Naive thymus-derived CD8-positive, alpha-beta T cell (primary cell): ENCODE results near the gene CRKL. TPM values are rescaled to one million over a fixed set of nuclear protein-coding genes. Genes with fewer than 3 reads are reported as not detected.

Experiments used
- ATAC-seq, 2 donors: fragments of 150-1000 bp; cut with Tn5 transposase in 1 of 2; sonication (Bioruptor Pico), chemical (Tn5 transposase) in 1 of 2; 1 replicate in 1 of 2; 2 replicates in 1 of 2; pipeline ENCODE4 v1.10.0; 2021; ENCODE audit warnings: mild to moderate bottlenecking in 2 of 2, moderate library complexity in 2 of 2
- POLR2A ChIA-PET: fragments of 350-600 bp; sonication (Branson Sonifier 250); formaldehyde crosslinking; loops from one replicate; lab custom pipeline; 2021; ENCODE audit warnings: antibody characterized with exemption; lab: Charles Lee
- DNase-seq, 10 donors: peaks; one replicate each; pipeline versions ENCODE4 v3.0.0 to v3.0.0-alpha.2; 2020 to 2022
- H3K27ac Mint-ChIP-seq, 10 donors: one replicate each; pipeline ENCODE4 v1.8.0; 2020 to 2022; ENCODE audit warnings: mild to moderate bottlenecking in 10 of 10, mixed read lengths in 10 of 10, moderate library complexity in 4 of 10, inconsistent platforms in 1 of 10
- H3K27me3 Mint-ChIP-seq, 5 donors: one replicate each; pipeline ENCODE4 v1.8.0; 2021 to 2022; ENCODE audit warnings: mixed read lengths in 5 of 5
- H3K36me3 Mint-ChIP-seq, 3 donors: one replicate each; pipeline ENCODE4 v1.8.0; 2020 to 2022; ENCODE audit warnings: mixed read lengths in 3 of 3, mild to moderate bottlenecking in 2 of 3, inconsistent platforms in 1 of 3
- H3K4me1 Mint-ChIP-seq, 4 donors: one replicate each; pipeline ENCODE4 v1.8.0; 2021 to 2022; ENCODE audit warnings: mixed read lengths in 4 of 4
- H3K4me3 Mint-ChIP-seq, 10 donors: one replicate each; pipeline ENCODE4 v1.8.0; 2020 to 2022; ENCODE audit warnings: mild to moderate bottlenecking in 10 of 10, mixed read lengths in 10 of 10, moderate library complexity in 6 of 10, inconsistent platforms in 1 of 10
- H3K9me3 Mint-ChIP-seq, 9 donors: one replicate each; pipeline ENCODE4 v1.8.0; 2020 to 2022; ENCODE audit warnings: mixed read lengths in 9 of 9, mild to moderate bottlenecking in 3 of 9, inconsistent platforms in 1 of 9, moderate library complexity in 1 of 9
- polyA plus RNA-seq, 3 donors: library from polyadenylated mRNA; unstranded; fragments of 300-500 nt; fragmentation: Illumina TruSeq; gene quantifications; one replicate each; pipeline ENCODE4 v1.2.3, GENCODE V29; 2021
- total RNA-seq, 8 experiments: library from RNA in 2 of 8; stranded (reverse) in 2 of 8; gene quantifications; one replicate each; pipeline ENCODE4 v1.2.3 and lab custom pipeline; 2021 to 2026

The CRKL gene
- total and polyA plus RNA-seq, 5 experiments from 2014 or later: 39.0 to 79.0 (median 53.8) TPM

DNA sequence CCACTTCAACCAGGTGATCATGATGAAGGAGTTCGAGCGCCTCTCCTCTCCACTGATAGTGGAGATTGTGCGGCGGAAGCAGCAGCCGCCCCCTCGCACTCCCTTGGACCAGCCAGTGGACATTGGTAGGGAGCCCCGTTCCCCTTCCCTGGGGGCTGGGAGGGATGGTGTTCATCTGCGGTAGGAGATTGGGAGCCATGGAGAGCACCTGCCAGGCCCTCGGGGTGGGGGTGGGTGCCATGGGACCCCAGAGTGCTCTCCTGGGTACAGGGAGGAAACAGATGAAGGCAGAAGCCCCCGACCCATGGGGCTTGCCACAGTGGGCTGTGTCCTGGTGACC, 77.7 kb downstream of the CRKL start:
- DNase-seq (no peak), ATAC-seq (no peak)
- Mint-ChIP-seq H3K27ac (peak overlapping the region in 2 of 10 donors; percentile 34 to 40), H3K4me1 (peaks cover 7 to 18% (median 11%) of the 10 kb centered on the region in 4 donors), H3K4me3 (no peak overlapping the region), H3K36me3 (peaks cover 0 to 24% (median 2%) of the 10 kb centered on the region in 3 donors), H3K9me3 (no peaks in the 10 kb centered on the region), H3K27me3 (no peaks in the 10 kb centered on the region)
- POLR2A ChIA-PET: interaction anchor here (1.6 kb wide), 1 partner anchor 7 kb away, joined by 5 read pairs; the partner anchor contains the start of gene THAP7

DNA sequence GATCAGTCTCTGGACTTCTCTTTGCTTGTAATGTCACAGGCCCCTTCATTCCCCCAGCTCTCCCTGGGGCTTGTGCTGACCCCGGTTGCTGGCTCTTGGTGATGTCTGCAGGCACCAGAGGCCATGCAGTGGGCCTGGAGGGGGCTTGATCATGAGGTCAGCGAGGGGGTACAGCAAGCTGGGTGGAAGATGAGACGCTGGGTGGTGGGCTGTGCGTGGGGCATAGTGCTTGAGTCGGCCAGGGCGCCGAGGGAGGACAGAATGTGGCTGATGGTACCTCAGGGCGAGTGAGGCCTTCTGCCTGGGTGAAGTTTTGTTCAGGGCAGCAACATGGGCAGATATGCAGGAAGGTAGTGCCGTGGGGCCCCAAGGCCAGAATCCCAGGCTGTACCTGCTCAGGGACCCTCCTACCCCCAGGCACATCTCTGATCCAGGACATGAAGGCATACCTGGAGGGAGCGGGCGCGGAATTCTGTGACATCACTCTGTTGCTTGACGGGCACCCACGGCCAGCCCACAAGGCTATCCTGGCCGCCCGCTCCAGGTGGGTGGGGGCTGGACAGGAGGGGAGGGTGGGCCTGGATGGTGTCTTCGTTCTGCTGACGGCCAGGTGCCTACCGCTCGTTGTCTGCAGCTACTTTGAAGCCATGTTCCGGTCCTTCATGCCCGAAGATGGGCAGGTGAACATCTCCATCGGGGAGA, 78.3 kb downstream of the CRKL start:
- POLR2A ChIA-PET: no interaction called here
- H3K36me3 Mint-ChIP-seq: peaks cover 0 to 26% (median 0%) of the 10 kb centered on the region in 3 donors
- ATAC-seq: no peak
- H3K9me3 Mint-ChIP-seq: no peaks in the 10 kb centered on the region
- peak overlapping the region in 2 of 10 donors; percentile 29 to 34 for H3K27ac Mint-ChIP-seq
- no peaks in the 10 kb centered on the region for H3K27me3 Mint-ChIP-seq
- peak in 1 of 10 donors; percentile 59 for DNase-seq
- peaks cover 8 to 20% (median 15%) of the 10 kb centered on the region in 4 donors for H3K4me1 Mint-ChIP-seq
- H3K4me3 Mint-ChIP-seq: no peak overlapping the region

DNA sequence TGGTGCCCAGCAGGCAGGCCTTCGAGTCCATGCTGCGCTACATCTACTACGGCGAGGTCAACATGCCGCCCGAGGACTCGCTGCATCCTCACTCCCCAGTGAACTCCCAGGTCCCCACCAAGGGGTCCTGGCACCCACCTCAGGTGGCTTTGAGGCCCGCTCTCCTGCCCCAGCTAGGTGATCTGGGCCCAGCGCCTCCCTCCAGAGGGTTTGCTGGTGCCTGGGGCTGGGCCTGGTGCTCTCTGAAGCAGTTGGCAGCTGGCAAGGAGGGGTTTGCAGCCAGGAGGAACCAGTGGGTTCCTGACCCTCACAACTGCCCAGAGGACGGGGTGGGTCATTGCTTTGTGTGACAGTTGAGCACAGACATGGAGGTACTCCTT, 78.8 kb downstream of the CRKL start:
- H3K4me1 Mint-ChIP-seq: peaks cover 8 to 24% (median 20%) of the 10 kb centered on the region in 4 donors
- POLR2A ChIA-PET: interaction anchor here (0.6 to 1.0 kb wide), 4 partner anchors 10 to 656 kb away, joined by 3 to 4 read pairs (median 3); partner anchors contain the start of gene LZTR1

DNA sequence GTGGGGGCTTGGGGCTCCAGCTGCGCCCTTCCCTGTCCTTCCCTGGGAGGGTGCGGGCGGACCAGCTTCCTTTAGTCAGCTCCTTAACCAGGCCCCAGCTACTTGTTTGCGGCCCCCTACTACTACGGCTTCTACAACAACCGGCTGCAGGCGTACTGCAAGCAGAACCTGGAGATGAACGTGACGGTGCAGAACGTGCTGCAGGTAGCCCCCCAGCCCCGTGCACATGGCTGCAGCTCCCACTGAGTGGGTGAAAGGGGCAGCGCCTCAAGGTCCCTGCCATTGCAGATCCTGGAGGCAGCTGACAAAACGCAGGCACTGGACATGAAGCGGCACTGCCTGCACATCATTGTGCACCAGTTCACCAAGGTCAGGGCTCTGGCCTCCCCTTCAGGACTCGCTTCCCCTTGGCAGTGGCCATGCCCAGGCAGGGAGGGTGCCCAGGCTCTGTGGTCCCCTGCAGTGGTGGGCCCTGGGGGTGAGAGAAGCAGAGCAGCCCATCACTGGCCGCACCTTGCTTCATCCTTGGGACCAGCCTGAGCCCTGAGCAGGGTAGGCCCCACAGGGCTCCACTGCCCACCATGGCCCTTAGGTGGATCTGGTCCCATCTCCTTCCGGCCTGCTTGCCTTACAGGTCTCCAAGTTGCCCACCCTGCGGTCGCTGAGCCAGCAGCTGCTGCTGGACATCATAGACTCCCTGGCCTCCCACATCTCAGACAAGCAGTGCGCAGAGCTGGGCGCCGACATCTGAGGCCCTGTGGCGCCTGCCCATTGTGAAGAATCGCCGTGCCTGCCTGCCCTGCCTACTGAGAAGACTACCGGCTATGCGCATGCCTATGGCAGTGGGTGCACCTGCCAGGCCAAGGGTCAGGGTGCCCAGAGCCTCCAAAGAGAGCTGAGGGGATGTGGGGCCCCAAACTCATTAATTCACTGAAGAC, 79.7 kb downstream of the CRKL start:
- no peaks in the 10 kb centered on the region for H3K27me3 Mint-ChIP-seq
- peak overlapping the region in 7 of 10 donors; percentile 4 to 91 (median 48) for H3K27ac Mint-ChIP-seq
- no peak for ATAC-seq
- DNase-seq: no peak
- peak overlapping the region in 1 of 10 donors; percentile 6 for H3K4me3 Mint-ChIP-seq
- no peaks in the 10 kb centered on the region for H3K9me3 Mint-ChIP-seq
- H3K4me1 Mint-ChIP-seq: peaks cover 9 to 32% (median 26%) of the 10 kb centered on the region in 4 donors
- POLR2A ChIA-PET: interaction anchor here (0.6 to 1.4 kb wide), 5 partner anchors 11 to 655 kb away, joined by 3 to 5 read pairs (median 3); partner anchors contain the start of gene LZTR1
- peaks cover 0 to 22% (median 0%) of the 10 kb centered on the region in 3 donors for H3K36me3 Mint-ChIP-seq

More for the DNA sequence above, 78.8 kb downstream of the CRKL start:
- H3K27ac Mint-ChIP-seq: peak overlapping the region in 4 of 10 donors; percentile 29 to 77 (median 52)
- no peak overlapping the region for H3K4me3 Mint-ChIP-seq
- H3K27me3 Mint-ChIP-seq: no peaks in the 10 kb centered on the region
- H3K9me3 Mint-ChIP-seq: no peaks in the 10 kb centered on the region
- ATAC-seq (no peak), DNase-seq (no peak)
- H3K36me3 Mint-ChIP-seq: peaks cover 0 to 23% (median 0%) of the 10 kb centered on the region in 3 donors

DNA sequence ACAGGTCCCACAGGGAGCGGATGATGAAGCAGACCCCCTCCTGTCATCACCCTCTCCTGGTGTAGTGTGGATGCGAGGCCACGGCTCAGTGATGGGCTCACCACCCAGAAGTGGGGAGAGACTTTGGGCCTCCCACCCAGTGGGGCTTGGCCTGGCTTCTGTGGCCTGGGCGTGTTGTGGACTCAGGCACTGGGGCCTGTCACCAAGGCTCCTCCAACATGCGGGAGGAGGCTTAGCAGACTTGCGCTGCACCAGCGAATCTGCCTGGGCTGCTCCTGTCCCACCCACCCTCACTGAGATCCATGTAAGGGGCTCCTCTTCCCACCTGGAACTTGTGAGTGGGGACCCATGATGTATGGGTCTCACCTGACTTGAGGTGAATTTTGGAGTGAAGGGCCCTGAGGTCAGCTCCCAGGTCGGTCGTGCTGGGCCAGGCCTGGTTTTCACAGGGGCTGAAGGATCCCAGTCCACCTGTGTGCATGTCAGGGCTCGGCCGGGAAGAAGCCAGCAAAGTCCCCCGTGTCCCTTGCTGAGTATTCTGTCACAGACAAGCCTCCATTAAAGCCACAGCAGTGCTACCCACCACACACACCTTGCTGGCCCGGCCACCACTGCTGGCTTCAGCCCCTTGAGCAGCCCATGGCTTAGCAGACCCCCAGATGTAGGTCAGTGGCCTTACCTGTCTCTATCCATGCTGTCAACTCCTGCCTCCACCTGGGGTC, 80.5 kb downstream of the CRKL start:
- Mint-ChIP-seq H3K4me1 (peaks cover 11 to 37% (median 28%) of the 10 kb centered on the region in 4 donors), H3K27ac (peak overlapping the region in 6 of 10 donors; percentile 4 to 91 (median 49)), H3K4me3 (no peak overlapping the region), H3K36me3 (peaks cover 0 to 19% (median 0%) of the 10 kb centered on the region in 3 donors), H3K9me3 (no peaks in the 10 kb centered on the region), H3K27me3 (no peaks in the 10 kb centered on the region)
- ATAC-seq (no peak), DNase-seq (no peak)
- POLR2A ChIA-PET: interaction anchor here (1.4 kb wide), 1 partner anchor 13 kb away, joined by 5 read pairs; no protein-coding TSS in a partner anchor

DNA sequence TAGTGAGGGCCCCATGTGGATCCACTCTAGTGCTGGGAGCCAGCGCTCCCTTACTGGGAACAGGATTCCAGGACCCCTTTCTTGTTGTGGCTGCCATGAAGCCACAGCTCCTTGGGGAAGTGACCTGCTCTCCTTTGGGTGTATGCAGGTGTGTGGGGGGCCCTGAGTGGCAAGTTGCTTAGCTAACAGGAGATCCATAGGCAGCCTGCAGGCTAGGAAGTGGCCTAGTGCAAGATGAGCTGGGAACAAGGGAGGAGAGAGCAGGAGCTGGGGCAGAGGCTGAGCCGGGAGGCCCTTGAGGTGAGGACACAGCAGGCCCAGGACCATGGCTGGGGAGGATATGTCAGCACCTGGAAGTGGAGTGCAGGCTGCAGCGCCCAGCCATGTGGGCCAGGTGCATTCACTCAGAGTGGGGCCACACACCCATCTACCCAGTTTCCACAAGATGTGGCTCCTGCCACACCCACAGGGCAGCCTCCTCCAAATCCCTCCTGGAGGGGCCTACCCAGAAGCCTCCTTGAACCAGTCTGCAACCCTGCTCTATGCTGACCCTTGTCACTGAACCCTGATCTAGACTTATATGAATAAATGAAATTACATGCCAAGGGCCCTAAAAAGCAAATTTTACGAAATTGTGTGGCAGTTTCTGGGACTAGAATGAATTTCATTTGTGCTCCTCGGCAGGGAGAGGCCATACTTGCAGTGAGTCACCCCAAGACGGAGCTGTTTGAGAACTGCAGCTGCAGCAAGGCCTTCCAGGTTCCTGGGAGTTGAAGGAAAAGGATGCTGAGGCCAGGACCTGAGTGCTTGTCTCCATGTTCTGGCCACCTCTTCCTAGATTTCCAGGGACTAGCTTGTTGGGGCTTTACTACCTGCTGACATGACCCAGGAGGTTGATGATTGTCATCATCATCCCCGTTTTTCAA, 81.5 kb downstream of the CRKL start:
- DNase-seq: no peak
- Mint-ChIP-seq H3K27me3 (no peaks in the 10 kb centered on the region), H3K4me1 (peaks cover 18 to 47% (median 37%) of the 10 kb centered on the region in 4 donors), H3K4me3 (peak overlapping the region in 3 of 10 donors; percentile 18 to 48 (median 29)), H3K36me3 (peaks cover 0 to 19% (median 0%) of the 10 kb centered on the region in 3 donors), H3K9me3 (no peaks in the 10 kb centered on the region), H3K27ac (peak overlapping the region in 9 of 10 donors; percentile 25 to 92 (median 73))
- POLR2A ChIA-PET: interaction anchor here (0.8 to 7.0 kb wide), 4 partner anchors 8 to 17 kb away, joined by 3 to 78 read pairs (median 10); partner anchors contain the start of gene LZTR1
- no peak for ATAC-seq

DNA sequence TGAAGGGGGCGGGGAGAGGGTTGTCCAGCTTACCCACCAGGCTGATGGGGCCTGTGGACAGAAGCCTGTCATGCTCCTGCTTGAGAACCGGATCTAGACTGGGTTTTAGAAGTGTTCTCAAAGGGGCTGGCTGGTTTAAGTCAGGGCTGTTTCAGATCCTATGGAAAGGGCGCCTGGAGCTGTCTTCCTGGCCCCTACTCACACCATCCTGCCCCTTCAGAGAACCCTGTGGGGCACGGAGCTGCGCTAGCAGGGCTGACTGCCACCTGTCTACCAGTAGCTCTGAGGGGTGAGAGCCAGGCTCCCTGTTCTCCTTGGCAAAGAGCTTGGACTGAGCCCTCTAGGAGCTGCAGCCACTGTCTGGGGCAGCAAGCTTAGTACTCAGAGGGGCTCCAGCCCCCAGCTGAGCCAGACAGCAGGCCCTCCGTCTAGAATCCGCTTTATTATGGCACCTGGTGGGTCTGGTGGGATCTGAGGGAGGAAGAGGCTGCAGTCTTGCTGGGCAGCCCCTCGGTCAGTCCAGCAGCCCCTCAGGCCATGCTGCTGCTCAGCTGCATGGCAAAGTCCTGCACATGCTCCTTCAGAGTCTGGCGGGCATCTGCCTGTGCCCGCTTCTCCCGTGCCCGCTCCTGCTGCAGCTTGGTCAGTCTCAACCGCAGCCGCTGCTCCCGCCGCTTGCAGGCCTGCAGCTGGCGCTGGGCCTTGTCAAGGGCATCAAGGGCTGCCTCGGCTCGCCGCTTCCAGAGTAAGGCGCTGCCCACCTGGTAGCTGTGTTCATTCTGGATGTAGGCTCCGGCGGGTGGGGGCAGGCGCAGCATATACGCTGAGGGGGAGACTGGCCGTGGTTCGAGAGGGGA, 82.4 kb downstream of the CRKL start:
- DNase-seq (peak in 1 of 10 donors; percentile 49), ATAC-seq (no peak)
- peak overlapping the region in 8 of 10 donors; percentile 6 to 100 (median 99) for H3K27ac Mint-ChIP-seq
- POLR2A ChIA-PET: interaction anchor here (0.7 to 7.0 kb wide), 6 partner anchors 9 to 22 kb away, joined by 3 to 78 read pairs (median 3); partner anchors contain the start of genes LZTR1 and P2RX6
- peaks cover 0 to 19% (median 0%) of the 10 kb centered on the region in 3 donors for H3K36me3 Mint-ChIP-seq
- H3K4me3 Mint-ChIP-seq: peak overlapping the region; percentile 34 to 98 (median 96)
- H3K27me3 Mint-ChIP-seq: no peaks in the 10 kb centered on the region
- no peaks in the 10 kb centered on the region for H3K9me3 Mint-ChIP-seq
- peaks cover 18 to 49% (median 43%) of the 10 kb centered on the region in 4 donors for H3K4me1 Mint-ChIP-seq

DNA sequence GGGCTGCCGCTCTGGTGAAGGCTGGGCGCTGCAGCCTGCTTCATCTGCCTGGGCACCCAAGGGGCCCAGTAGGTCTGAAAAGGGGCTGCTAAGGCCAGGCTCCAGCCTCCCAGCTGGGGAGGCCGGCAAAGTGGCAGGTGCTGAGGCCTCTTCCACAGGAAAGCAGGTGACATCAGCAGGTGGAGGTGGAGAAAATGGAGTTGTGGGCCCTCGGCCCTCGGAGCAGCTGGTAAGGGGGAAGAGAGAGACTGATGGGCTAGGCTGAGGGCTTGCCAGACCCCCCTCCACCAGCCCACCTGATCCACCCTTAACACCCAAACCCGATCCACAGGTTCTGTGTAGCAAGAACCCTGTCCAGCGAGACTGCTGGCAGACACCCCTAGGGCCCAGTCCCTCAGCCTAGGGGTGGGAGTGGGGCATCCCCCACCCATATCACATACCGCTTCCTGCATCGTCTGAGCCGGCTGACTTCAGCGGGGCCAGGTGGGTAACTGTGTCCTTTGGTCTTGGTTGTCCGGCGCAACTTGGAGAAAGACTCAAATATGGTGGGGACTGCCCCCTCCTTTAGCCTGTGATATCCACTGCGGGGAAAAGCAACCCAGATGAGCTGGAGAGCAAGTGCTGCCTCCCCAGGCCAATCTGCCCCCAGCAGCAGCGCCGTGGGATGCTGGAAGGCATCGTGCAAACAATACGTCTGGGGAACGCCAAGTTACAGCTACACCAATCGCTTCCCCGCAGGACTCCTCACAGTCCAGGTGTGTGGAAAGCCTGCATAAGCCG, 83.2 kb downstream of the CRKL start:
- Mint-ChIP-seq H3K9me3 (no peaks in the 10 kb centered on the region), H3K4me3 (peak overlapping the region; percentile 94 to 98 (median 98)), H3K36me3 (peaks cover 0 to 16% (median 0%) of the 10 kb centered on the region in 3 donors), H3K4me1 (peaks cover 18 to 49% (median 43%) of the 10 kb centered on the region in 4 donors), H3K27ac (peak overlapping the region; percentile 98 to 100 (median 99)), H3K27me3 (no peaks in the 10 kb centered on the region)
- POLR2A ChIA-PET: interaction anchor here (0.7 to 7.0 kb wide), 9 partner anchors 10 to 884 kb away, joined by 3 to 78 read pairs (median 3); partner anchors contain the start of genes LRRC74B, LZTR1 and TRMT2A
- DNase-seq (peak in 1 of 10 donors; percentile 62), ATAC-seq (no peak)

DNA sequence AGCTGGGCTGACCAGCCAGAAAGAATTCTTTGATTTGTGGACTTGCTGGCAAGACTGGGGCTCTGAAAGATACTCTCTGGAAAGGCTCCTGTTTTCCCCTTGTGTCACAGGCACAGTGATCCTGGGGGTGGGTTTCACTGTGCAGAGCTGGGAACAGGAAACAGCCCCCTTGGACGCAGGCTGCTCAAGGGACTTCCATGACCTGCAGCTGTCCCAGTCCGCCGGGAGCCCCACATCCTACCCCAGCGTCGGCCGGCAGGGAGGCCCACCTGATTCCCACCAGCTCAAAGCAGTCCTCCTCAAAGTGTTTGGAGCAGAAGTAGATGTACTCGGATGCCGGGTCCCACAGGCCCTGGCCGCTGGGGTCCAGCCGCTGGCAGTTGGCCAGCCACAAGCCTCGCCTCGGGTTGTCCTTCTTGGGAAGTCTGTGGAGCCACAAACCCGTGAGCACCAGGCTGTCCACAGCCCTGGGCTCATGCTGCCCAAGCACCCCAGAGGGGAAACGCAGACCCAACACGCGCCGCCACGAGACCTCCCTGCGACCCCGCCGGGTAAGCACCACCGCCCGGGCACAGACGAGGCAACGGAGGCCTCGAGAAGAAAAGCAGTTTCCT, 83.9 kb downstream of the CRKL start:
- H3K27ac Mint-ChIP-seq: peak overlapping the region; percentile 98 to 100 (median 99)
- peak in 1 of 10 donors; percentile 65 for DNase-seq
- peak overlapping the region; percentile 94 to 98 (median 98) for H3K4me3 Mint-ChIP-seq
- POLR2A ChIA-PET: interaction anchor here (0.7 to 7.0 kb wide), 9 partner anchors 11 to 884 kb away, joined by 3 to 78 read pairs (median 3); partner anchors contain the start of genes LRRC74B, LZTR1 and TRMT2A
- peaks cover 18 to 49% (median 43%) of the 10 kb centered on the region in 4 donors for H3K4me1 Mint-ChIP-seq
- peaks cover 0 to 15% (median 0%) of the 10 kb centered on the region in 3 donors for H3K36me3 Mint-ChIP-seq
- H3K27me3 Mint-ChIP-seq: no peaks in the 10 kb centered on the region
- no peak for ATAC-seq
- no peaks in the 10 kb centered on the region for H3K9me3 Mint-ChIP-seq
